Cardiac ventricle fibroblast (primary cell): Measurements from ENCODE around the gene FOXD4L6. TPM values are rescaled to one million over a fixed set of nuclear protein-coding genes. Genes with fewer than 3 reads are reported as not detected.

ENCODE experiments used
- total RNA-seq: library from RNA; depleted of rRNA; stranded (reverse); fragments of >200 nt; gene quantifications from 2 replicates; pipeline ENCODE4 v1.2.3, GENCODE V29; 2015

Gene FOXD4L6
- total RNA-seq: 0.19 TPM in 1 of 2 replicates, not detected in the other

GRCh38 chr9:41128581-41128980 is at the start of gene FOXD4L6:
TSS of gene FOXD4L6 (minus strand) at chr9:41128681. CDS start at chr9:41128383, 298 bp downstream.

Other genes with a start within 250 kb of the FOXD4L6 start
- 0.81 and 7.8 TPM in 2 replicates for gene ZNG1F, start 60.6 kb upstream of the FOXD4L6 start, total RNA-seq